NCI-H2171 treated with DMSO at 0.1 percent for 48 hours (cell line): ENCODE data around the gene SRSF4.
A peak's percentile ranks its signal among the peaks of the same experiment; 100 is the strongest.
"Not testable (repeated sequence)": the region's sequence is repeated elsewhere in the genome, so short reads cannot be mapped to it uniquely, and the experiment has no call there.

ENCODE experiments used
- DNase-seq: peaks from one replicate; lab custom pipeline; 2025; lab: John Stamatoyannopoulos, UW

Gene SRSF4

DNA sequence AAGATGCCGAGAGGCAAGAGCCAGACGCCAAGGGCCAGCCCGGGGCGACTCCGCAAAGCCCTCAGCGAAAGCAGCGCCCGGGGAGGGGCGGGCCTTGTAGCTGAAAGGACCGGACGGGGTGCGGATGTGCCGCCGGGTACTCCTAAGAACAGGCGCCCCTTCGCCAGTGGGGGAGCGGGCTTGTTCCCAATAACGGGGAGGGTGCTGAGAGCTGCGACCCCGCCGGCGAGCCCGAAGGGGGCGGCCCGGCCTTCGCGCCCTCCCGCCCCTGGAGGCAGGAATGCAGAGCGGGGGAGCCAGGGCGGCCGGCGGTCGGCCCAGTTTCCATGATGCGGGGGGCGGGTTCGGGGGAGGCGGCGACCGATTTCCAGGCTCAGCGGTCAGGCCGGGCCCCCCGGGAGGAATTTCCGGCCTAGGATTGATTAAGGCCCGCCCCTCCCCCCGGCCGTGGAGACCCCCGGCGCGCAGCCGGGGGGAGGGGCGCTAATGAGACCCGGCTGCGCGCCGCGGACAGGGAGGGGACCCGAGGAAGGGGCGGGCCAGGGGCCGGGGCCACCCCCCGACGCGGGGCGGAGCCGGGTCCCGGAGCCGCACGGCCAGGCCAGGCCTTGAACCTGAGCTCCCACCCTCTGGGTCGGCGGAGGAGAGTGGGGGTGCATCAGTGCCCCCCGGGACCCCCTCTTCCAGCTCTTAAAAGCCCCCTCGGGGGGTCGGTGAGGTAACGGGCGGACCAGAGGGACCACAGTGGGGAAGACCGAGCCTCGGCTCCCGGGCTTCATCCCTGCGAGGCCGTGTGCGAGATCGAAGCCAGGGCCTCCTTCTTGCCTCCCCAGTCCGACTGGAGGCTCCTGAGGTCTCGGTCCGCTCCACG, 57.1 kb downstream of the SRSF4 start:
- DNase-seq = no peak

DNA sequence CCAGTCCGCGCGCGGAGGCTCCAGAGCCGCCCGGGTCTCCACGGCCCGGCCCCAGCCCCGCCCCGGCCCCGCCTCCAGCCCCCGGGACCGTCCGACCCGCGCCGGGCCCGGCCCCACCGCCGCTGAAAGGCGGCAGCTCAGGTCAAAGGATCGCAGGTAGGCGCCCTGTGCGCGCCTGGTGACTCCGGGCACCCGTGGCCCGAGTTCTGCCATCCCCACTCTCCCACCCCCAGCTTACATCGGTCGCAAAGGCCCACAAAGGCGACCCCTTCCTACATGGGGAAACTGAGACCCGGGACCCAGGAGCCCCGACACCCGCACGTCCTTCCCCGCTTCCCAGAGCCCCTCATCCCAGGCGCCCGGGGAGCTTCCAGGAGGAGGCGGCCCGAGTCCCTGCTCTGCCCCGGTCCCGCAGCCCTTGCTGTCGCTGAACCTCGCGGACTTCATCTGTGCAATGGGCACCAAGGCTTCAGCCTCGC, 57.8 kb downstream of the SRSF4 start, which contains the start of gene TMEM200B:
Gene TMEM200B, minus strand, starts transcription at position 17 of the 479 bp plus-strand sequence. CDS start 2,075 bp downstream, outside the sequence.
- no peak for DNase-seq

DNA sequence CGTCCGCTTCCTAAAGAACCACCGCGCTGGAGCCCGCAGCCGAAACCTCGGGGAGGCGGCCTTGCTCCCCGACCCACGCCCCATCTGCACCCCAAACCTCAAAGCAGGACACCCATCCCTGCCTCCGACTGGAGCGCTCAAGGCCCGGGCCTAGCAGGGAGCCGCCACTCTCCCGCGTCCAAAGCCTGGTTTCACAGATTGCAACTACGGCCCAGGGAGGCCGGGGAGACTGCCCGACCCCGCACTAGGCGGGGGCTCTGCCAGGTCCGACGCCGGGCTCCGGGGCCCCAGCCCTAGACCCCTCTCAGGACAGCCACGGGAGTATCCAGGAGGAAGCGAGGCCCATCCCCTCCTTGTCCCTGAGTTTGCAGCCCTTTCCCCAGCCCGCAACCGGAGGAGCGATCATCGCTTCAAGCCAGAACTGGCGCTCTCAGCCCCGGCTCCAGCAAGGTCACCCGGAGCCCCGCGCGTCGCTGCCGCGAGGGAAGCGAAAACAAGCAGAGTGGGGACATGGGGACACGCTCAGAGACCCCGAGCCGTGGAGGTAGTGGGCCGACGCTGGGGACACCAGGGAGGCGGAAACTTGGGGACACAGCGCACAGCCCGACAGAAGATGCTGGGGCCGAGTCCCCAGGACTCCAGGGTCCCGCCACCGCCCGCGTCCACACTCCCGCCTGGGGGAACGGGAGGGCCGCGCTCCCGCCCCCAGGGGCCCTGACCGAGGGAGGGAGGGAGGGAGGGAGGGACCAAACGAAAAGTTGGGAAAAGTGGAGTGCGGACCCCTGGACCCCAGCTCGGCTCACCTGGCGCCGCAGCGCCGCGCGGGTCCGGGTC, 58.4 kb downstream of the SRSF4 start:
- peak; percentile 15 for DNase-seq

DNA sequence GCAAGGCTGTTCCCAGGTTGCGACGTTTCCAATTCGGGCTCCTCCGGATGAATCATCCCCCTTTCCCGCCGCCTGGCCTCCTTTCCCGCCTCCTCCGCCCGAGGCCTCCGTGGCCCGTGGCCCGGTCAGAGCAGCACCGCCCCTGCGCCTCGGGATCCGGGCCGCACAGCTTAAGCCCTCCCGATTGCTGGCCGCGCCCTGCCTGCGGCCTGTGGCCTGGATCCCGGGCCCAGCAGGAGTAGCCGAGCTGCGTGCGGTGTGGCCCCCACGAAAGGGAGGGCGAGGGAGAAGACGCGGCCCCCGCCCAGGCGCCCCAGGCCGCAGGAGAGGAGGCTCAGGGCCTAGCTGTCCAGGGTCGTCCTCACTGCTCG, 59.0 kb downstream of the SRSF4 start:
- no peak for DNase-seq

DNA sequence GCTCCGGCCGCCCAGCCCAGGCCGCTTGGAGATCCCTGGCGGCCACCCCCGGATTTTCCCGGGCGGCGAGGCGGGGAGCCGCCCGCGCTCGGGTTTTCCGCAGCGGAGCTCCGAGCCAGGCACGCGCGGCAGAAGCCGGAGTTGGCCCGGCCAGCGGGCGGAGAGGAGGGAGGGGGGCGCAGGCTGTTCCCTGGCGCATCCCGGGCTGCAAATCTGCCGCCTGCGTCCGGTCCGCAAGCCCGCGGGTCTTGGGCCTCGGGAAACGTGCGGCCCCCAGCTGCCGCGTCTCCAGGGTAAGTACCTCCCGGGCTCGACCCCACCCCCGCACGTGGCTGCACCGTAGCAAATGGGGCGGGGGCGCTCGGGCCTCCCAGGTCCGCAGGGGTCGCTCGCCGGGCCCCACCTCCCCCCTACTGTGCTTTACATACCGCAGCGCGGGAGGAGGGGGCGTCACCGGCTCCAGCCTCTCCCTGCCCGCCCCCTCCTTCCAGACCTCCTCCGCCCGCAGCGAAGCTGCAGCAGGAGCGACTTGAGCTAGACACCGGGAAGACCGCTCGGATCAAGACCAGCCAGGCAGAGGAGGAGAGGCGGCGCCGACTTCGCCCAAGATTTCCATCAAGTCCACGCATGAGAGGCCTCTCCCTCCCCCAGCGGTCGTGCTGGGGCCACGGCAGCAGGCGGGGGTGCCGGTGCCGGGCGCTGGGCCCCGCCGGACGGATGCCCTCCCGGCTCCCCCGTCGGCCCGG, 59.6 kb downstream of the SRSF4 start:
- no peak for DNase-seq

DNA sequence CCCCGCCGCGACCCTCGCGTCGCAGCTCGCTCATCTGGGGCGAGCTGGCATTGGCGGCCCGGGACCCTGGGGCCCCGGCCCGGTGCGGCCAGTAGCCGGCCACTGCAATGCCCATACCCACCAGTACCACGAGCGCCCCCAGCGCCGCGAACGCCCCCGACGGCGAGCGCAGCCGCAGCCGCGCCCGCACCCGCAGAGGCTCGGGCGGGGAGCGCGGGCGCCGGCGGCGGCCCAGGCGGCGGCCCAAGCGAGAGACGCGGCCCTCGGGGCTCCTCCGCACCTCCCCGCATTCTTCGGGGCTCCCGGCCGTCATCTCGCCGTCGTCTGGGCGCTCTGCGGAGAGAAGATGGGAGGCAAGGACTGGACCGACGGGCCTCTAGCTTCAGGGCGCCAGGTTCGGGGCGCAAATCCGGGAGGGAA, 60.2 kb downstream of the SRSF4 start:
- DNase-seq = no peak

DNA sequence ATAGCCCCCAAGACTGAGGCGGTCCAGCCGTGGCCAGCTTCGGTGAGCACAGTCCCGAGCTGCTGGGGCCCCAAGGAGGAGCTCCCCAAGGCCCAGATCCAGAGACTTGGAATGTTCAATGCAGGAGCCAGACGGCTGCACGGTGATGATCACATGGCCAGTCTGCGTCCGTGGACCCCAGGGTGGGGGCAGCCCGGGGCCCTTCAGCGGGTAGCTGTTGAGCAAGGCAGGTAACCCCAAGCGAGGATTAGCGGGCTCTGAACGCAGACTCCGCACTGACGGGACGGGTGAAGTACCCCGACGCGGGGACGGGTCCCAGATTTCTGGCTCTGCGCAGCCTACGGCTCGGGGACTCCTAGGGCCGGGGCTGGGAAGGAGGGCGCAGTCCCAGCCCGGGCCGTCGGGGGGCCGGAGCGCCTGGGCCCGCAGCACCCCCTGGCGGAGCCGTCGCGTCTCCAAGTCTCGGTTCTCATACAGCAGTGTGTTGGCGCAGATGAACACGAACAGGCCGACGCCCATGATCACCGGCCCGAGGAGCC, 60.7 kb downstream of the SRSF4 start:
- peak; percentile 55 for DNase-seq

DNA sequence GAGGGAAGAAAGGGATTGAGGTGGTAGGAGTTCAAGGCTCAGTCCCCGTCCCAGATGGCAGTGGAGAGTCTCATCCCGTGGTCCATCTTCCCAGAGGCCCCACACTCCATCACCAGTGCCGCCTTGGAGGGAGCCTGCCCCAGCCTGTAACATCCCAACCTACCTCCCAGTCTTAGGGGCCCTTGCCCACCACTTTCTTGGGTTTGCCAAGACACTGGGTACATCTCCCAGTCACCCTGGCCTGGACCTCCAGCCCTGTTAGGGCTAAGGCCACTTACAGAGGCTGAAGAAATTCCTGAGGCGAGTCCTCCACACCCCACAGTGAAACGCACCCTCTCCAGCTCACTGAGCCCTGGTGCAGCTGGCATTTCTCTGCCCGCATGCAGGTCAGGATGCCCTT, 61.3 kb downstream of the SRSF4 start:
- no peak for DNase-seq

DNA sequence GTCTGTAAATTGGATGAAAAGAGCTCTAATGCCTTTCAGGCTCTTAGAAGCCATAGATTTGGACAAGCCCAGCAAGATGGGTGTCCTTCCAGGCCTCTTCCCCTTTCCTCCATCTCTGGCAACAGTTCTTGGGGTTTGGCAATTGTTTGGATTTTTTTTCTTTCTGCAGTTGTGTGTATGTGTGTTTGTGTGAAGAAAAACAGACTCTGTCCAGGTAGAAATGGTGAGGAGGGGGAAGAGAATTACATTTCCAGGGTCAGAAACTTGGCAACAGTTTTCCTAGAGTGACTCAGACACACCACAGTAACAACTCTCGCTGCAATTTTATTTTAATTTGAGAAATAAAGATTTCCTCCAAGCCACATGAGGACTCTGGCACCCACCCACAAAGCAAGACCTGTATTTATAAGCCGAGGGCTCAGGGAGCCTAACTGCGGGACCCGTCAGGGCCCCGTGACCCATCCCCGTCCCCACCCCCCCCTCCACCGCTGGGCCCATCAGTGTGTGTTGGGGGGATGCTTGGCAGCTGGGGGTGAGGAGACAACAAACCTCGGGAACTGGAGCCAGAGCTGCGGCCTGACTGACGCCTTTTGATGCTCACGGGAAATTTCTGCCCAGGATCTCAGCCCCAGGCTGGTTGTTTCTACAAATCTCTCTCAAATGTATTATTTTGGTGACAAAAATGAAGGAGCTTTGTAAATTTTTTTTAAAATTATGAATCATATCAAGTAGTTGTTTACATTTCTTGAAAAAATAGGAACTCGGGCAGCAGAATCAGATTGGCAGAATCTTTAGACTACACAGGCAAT, 62.4 kb downstream of the SRSF4 start:
- DNase-seq = no peak

DNA sequence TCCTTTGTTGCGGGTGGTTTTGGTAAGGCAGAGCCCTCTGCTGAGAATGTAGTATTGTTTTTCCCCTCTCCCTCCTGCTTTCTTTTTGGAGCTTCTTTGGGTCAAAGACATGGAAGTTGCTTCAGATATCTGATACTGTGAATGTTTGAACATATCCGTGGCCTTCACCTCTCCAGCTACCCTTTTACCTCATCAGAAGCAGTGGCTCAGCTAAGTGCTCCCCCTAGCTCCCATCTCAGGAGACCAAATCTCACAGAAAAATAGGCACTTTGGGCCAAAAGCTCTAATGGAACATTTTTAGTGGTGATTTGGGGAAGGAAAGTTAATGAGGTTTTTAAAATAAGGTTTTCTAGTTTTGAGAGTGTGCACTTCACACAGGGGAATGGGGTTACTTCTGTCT, 64.3 kb downstream of the SRSF4 start:
- no peak for DNase-seq

DNA sequence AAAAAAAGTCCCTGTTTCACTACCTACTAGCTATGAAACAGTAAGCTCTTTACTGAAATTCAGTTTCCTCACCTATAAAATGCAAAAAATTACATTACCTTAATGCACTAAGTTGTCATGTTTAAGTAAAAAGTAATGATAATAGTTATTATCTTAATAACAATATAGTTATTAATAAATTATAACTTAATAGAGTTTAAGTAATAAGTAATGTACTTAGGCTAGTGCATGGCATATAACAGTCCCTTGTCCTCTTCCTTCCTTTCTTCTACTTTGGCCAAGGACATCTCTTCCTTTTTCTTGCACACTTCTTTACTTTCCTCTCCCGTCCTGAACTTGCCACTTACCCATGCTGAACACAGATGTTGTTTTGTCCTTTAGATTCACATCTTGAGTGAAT, 67.0 kb downstream of the SRSF4 start:
- no peak for DNase-seq

DNA sequence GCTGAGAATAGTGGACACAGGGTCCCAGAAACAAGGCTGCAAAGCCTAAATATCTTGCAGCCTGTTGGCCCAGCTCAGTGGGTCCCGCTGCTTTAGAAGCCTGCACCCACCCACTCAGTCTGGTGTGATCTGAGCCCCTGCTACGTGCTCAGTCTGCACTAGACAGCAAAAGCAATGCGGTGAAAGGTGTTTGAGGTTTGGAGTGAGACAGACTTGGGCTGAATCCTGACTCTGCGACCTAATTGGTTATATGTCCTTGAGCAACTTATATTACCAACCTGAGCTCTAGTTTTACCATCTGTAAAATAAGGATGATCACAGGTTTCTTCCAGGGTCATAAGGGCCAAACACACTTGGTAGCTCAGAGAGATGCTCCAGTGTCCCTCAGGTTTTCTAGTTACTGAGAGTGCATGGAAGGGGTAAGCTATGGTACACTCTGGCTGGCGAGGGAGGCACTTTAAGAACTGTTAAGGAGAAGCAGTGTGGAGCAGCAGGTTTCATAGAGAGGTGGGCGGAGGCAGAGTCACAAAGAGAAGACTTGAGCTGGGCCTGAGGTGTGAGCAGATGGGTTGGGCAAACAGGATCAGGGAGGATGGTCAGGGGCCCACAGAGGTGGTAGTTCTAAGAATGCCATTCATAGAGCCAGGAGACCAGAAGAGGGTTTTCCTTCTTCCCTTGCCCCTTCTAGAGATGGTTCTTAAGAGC, 68.1 kb downstream of the SRSF4 start:
- DNase-seq = no peak

DNA sequence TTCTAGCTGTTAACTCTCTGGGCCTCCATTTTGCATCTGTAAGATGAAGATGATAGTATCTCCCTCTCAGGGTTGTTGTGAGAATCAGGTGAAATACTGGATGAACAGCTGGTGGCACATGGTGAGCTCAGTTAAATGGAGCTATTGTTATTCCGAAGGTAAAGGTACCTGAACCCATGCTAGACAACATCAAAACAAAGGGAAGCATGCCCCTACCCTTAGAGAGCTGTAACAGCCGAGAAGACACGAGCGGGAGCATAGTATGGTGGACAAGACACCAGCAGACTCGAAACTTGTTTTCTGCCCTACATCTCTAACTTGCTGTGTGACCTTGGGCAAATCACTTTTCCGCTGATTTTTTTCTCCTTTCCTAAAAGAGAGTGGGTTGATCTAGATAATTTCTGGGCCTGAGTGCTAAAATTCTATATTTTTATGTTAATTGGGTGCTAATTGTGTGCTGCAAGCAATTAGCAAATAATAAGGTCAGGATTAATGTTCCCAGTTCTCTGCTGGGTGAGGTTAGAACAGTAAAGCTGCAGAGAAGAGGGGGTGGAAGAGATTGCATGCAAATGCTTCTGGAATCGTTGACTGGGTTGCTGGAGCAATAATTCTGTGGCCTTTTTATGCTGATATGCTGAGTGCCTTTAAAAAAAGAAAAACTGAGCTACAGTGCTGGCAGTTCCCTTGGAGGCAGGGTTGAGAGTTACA, 68.8 kb downstream of the SRSF4 start:
- DNase-seq = no peak

DNA sequence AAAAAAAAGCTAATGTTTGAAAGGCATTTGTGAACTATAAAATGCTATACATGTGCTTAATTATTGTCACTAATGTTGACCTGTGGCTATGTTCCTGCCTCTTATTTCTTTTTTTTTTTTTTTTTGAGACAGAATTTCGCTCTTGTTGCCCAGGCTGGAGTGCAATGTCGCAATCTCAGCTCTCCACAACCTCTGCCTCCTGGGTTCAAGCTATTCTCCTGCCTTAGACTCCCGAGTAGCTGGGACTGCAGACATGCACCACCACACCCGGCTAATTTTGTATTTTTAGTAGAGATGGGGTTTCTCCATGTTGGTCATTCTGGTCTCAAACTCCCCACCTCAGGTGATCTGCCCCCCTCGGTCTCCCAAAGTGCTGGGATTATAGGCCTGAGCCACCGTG, 73.7 kb downstream of the SRSF4 start:
- DNase-seq = not testable (repeated sequence)

DNA sequence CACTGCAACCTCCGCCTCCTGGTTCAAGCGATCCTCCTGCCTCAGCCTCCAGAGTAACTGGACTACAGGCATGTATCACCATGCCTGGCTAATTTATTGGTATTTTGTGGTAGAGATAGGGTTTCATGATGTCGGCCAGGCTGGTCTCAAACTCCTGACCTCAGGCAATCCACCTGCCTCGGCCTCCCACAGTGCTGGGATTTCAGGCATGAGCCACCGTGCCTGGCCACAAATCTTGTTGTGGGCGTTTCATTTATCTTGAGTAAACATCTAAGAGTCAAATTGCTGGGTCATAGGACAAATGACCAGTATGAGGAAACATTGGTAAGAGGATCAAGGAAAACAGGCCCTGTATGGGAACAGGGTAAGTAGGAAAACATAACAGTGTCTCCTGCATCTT, 75.9 kb downstream of the SRSF4 start:
- no peak for DNase-seq

DNA sequence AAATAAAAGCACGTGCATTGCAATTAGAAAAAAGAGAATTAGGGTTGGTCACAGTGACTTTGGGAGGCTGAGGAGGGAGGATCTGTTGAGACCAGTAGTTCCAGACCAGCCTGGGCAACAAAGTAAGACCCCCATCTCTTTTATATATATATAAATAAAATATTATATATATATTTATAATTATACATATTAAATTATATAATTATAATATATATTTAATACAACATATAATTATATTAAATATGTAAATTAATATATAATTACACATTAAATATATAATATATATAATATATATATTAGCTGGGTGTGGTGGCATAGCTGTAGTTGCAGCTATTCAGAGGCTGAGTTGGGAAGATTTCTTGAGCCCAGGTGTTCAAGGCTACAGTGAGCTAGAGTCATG, 81.2 kb downstream of the SRSF4 start:
- no peak for DNase-seq

DNA sequence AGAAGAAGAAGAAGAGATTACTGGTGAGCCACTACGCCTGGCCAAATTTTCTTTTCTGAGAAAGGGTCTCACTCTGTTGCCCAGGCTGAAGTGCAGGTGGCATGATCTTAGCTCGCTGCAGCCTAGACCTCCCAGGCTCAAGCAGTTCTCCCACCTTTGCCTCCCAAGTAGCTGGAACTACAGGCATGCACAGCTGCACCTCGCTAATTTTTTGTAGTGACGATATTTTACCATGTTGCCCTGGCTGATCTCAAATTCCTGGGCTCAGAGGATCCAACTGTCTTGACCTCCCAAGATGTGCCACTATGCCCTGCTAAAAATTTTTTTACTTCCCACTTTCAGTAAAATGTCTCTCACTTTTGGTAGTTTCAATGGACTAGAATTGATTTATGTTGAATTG, 82.4 kb downstream of the SRSF4 start:
- DNase-seq = no peak
